ENCODE measurements around the gene PPP1R36. TPM values are rescaled to one million over a fixed set of nuclear protein-coding genes. Genes with fewer than 3 reads are reported as not detected.
A peak's percentile ranks its signal among the peaks of the same experiment; 100 is the strongest.
"Not testable (repeated sequence)": the region's sequence is repeated elsewhere in the genome, so short reads cannot be mapped to it uniquely, and the experiment has no call there.

Gene PPP1R36
- total RNA-seq, 2 donors from 2014 or later = not detected

DNA sequence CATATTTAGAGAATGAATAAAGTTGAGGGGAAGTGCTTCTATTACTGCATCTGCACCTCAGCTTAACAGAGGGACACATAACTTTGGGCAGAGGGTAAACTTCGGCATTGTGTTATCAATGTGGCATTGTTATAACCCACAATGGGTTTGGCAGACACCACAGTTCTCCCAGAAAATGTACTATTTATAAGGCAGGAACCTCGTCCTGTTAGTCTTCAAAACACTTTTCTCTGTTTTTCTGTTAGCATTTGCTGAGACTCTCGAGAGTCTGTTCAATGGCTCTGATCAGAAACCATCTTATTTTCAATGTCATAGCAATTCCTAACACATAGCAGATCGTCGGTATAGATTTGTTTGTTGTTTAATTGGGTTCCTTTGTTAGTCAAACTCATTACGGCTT, 13.9 kb downstream of the PPP1R36 start:
- Mint-ChIP-seq H3K36me3 (ENCODE audit: low read depth) (no peaks in the 10 kb centered on the region), H3K4me3 (no peak overlapping the region), H3K27ac (no peak overlapping the region), H3K4me1 (peaks cover 12% of the 10 kb centered on the region), H3K27me3 (peaks cover 5% of the 10 kb centered on the region)
- H3K9me3 ChIP-seq (ENCODE audit: control insufficient read depth, low read length, poor library complexity, severe bottlenecking) = no peaks in the 10 kb centered on the region
- ATAC-seq (no peak), DNase-seq (no peak)

DNA sequence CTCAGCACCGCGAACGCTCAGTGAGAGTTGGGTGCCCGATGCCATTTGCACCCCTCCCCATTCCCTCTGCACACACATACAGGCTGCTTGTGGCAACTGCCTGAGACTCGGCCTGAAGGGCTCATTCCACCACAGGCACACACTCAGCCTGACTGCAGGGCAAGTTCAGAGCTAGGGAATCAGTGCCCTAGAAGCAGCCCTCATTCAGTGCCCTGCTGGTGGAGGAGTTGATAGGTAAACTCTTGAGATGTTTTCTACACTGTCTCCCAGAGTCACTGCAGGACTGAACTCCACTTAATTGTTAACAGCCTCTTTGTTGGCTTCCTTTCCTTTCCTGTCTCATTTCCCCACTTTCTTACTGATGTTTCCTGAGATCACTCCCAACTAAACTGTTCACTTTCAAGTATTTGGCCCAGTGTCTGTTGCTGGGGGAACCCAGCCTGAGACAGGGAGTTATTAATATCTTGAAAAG, 16.9 kb downstream of the PPP1R36 start:
- peaks cover 5% of the 10 kb centered on the region for H3K27me3 Mint-ChIP-seq
- ATAC-seq (no peak), DNase-seq (no peak)
- H3K27ac Mint-ChIP-seq = no peak overlapping the region
- no peaks in the 10 kb centered on the region for H3K36me3 Mint-ChIP-seq (ENCODE audit: low read depth)
- no peak overlapping the region for H3K4me3 Mint-ChIP-seq
- no peaks in the 10 kb centered on the region for H3K9me3 ChIP-seq (ENCODE audit: control insufficient read depth, low read length, poor library complexity, severe bottlenecking)
- peaks cover 2% of the 10 kb centered on the region for H3K4me1 Mint-ChIP-seq

DNA sequence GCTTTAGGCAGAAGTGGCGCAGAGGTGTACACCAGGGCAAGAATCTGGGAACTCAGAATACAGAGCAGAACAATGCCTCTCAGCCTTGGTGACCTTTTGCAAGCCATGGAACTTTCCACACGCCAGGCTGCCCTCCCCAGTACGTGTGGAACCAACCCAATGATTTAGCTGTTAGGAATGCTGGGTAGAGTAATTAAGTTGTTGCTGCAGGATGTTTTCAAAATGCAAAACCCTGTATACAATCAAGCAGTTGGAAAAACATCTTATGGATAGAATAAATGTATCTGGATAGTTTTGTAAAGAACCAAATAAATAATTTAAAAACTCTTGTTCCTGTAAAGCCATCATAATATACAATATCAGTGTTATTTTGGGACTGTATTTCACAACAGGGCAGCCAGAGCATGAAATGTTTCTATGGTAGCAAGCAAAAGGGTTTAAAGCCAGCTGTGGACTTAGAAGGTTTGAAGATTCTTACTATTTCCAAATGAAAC, 19.4 kb downstream of the PPP1R36 start:
- H3K27me3 Mint-ChIP-seq = peaks cover 5% of the 10 kb centered on the region
- no peaks in the 10 kb centered on the region for H3K36me3 Mint-ChIP-seq (ENCODE audit: low read depth)
- no peaks in the 10 kb centered on the region for H3K9me3 ChIP-seq (ENCODE audit: control insufficient read depth, low read length, poor library complexity, severe bottlenecking)
- H3K4me1 Mint-ChIP-seq = no peaks in the 10 kb centered on the region
- ATAC-seq (no peak), DNase-seq (no peak)
- no peak overlapping the region for H3K27ac Mint-ChIP-seq
- H3K4me3 Mint-ChIP-seq = no peak overlapping the region

DNA sequence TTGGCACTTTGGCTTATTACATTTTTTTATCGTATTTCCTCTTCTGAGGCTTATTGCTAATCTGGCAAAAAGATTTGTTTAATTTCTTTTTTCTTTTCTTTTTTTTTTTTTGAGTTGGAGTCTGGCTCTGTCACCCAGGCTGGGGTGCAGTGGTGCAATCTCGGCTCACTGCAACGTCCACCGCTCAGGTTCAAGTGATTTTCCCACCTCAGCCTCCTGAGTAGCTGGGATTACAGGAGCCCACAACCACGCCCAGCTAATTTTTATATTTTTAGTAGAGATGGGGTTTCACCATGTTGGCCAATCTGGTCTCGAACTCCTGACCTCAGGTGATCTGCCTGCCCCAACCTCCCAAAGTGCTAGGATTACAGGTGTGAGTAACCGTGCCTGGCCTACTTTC, 19.9 kb downstream of the PPP1R36 start:
- H3K27me3 Mint-ChIP-seq; DNase-seq; H3K4me3 Mint-ChIP-seq; H3K9me3 ChIP-seq (ENCODE audit: control insufficient read depth, low read length, poor library complexity, severe bottlenecking); H3K36me3 Mint-ChIP-seq (ENCODE audit: low read depth); ATAC-seq; H3K27ac Mint-ChIP-seq; H3K4me1 Mint-ChIP-seq: not testable (repeated sequence)

DNA sequence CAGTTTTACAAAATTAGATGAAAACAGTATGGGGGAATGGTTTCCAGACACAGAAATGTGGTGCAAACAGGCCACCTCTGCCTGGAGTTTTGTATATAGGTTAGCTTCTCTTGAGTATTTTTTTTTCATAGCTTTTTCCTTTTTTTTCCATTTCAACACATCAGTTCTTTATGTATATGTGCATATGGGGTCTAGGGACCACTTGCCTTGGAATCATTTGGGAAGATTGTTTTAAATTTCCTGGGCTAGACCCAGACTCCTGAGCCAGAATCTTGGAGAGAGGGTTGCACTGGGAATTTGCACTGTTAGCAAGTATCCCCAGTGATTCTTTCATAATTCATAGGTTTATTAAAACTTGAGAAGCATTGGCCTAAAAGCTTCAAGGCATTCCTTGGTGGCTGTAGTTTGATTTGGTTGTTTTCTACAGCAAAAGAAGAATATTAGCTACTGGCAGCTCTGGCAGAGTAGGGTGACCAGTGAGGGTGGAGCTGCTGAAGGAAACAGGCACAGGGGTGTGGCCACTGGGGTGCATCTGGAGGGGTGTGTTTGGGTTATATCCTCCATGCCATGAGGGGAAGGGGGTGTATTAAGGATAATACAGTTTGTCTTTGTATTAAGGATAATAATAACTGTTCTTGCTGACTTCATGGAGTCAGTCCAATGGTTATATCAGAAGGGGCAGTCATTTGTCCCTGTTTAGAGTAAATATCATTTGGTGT, 22.8 kb downstream of the PPP1R36 start:
- no peaks in the 10 kb centered on the region for H3K36me3 Mint-ChIP-seq (ENCODE audit: low read depth)
- H3K4me3 Mint-ChIP-seq = no peak overlapping the region
- no peaks in the 10 kb centered on the region for H3K27me3 Mint-ChIP-seq
- H3K9me3 ChIP-seq (ENCODE audit: control insufficient read depth, low read length, poor library complexity, severe bottlenecking) = no peaks in the 10 kb centered on the region
- H3K27ac Mint-ChIP-seq = no peak overlapping the region
- DNase-seq (no peak), ATAC-seq (no peak)
- no peaks in the 10 kb centered on the region for H3K4me1 Mint-ChIP-seq

DNA sequence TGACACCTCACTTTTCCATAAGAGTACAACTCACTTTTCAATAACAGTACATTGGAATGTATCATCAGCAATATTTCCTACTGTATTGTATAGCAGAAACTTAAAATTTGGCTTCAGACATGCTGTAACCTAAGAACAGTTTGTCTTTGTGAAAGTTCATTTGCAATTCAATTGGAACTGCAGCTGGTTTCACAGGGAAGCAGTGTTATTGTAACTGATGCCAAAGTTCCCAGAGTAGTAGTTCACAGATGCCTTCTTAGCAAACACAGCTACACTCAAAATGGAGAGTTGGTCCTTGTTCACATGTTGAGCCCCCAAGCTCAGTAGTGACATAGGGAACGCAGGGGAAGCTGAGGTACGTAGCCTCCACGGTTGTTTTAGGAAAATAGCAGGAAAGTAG, 23.3 kb downstream of the PPP1R36 start:
- Mint-ChIP-seq H3K27ac (no peak overlapping the region), H3K4me3 (no peak overlapping the region), H3K4me1 (no peaks in the 10 kb centered on the region), H3K36me3 (ENCODE audit: low read depth) (no peaks in the 10 kb centered on the region), H3K27me3 (no peaks in the 10 kb centered on the region)
- no peak for DNase-seq
- H3K9me3 ChIP-seq (ENCODE audit: control insufficient read depth, low read length, poor library complexity, severe bottlenecking) = no peaks in the 10 kb centered on the region
- ATAC-seq = no peak

DNA sequence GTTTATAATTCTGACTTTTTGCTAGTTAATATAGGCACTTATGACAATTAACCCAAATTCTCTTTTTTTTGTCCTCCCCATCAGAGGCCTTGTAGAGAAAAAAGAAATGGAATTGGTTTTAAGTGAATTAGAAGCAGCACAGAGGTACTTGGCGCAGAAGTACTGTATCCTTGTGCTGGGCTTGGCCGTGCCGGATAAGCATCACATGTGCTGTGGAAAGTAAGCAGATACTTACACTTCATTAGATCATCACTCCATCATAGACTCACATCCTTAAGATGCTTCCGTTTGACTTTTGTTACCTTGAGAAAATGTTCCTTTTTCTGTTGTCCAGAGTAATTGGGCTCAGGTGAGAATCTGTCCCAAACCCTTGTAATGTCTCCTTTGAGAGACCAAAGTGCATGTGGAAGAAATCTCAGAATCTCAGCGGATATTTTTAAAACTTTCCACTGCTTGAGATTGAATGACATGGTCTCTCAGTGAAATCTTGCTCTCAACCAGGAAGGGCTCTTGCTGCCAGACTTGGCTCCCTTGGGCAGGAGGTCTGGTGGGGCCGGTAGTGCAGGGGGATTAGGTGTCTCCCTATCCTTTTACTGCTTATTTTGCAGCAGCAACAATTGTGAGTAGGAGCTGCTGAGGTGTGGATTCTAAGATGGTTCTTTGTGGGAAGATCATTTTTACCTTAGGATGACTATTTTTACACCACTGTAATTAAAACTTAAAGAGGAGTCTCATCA, 24.8 kb downstream of the PPP1R36 start:
- no peaks in the 10 kb centered on the region for H3K9me3 ChIP-seq (ENCODE audit: control insufficient read depth, low read length, poor library complexity, severe bottlenecking)
- Mint-ChIP-seq H3K4me3 (no peak overlapping the region), H3K27ac (no peak overlapping the region), H3K36me3 (ENCODE audit: low read depth) (no peaks in the 10 kb centered on the region), H3K4me1 (no peaks in the 10 kb centered on the region), H3K27me3 (peaks cover 6% of the 10 kb centered on the region)
- ATAC-seq (no peak), DNase-seq (no peak)

DNA sequence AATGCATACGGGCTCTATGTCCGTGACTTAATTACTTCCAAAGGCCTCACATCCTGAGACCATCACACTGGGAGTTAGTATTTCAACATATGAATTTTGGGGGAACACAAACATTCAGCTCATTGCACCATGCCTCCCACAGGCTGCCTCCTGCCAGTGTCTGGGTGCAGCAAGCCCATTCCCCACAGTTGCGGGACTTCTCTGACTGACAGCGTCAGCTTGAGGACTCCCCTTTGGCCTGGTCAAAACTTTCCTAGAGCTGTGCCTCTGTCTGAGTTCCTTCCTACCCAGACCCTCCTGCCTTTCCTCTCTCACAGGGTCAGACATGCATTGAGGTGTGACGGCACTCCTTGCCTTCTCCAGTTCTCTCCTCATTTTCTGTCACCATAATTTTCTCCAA, 27.4 kb downstream of the PPP1R36 start:
- H3K36me3 Mint-ChIP-seq (ENCODE audit: low read depth) = no peaks in the 10 kb centered on the region
- H3K27ac Mint-ChIP-seq = peak overlapping the region; percentile 19
- no peak overlapping the region for H3K4me3 Mint-ChIP-seq
- ATAC-seq = no peak
- no peaks in the 10 kb centered on the region for H3K9me3 ChIP-seq (ENCODE audit: control insufficient read depth, low read length, poor library complexity, severe bottlenecking)
- peaks cover 6% of the 10 kb centered on the region for H3K27me3 Mint-ChIP-seq
- peaks cover 2% of the 10 kb centered on the region for H3K4me1 Mint-ChIP-seq
- DNase-seq = no peak

DNA sequence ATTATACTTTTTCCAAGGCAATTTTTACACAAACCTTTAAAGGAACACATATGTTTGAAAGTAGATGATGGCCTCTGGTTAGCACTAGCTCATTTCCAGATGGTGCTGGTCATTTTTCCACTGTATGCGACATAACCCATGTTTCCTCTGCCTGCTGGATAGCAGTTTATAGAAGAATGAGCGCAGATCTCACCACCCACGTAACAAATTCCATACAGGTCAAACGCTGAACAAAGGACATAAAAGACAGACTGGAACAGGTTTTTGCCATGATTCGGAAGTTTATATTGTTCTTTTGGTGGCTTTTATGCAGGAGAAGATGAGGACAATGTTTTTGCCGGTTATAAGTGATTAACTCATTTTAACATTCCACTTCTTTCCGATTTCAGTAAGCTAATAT, 30.7 kb downstream of the PPP1R36 start:
- H3K27me3 Mint-ChIP-seq = peaks cover 6% of the 10 kb centered on the region
- peak overlapping the region; percentile 69 for H3K27ac Mint-ChIP-seq
- peaks cover 2% of the 10 kb centered on the region for H3K4me1 Mint-ChIP-seq
- no peak for ATAC-seq
- no peaks in the 10 kb centered on the region for H3K36me3 Mint-ChIP-seq (ENCODE audit: low read depth)
- no peak overlapping the region for H3K4me3 Mint-ChIP-seq
- H3K9me3 ChIP-seq (ENCODE audit: control insufficient read depth, low read length, poor library complexity, severe bottlenecking) = no peaks in the 10 kb centered on the region
- no peak for DNase-seq

DNA sequence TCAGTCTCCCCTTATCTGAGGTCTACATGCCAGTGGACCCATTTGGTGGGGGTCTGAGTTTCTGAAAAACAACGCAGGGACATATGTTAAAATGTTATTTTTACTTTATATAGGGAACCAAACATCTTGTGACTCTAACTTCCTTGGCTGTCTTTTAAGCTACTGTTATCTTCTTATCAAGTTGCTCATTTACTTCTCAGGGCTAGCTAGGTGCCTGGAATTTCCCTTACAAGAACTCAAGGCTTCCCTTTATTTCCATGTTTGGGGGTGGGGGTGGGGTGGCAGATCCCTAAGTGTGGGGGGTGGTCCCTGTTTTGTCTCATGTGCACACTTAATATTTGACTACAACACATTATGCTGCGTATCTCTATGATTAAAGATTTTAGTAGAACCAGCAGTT, 31.6 kb downstream of the PPP1R36 start:
- Mint-ChIP-seq H3K27me3 (peaks cover 6% of the 10 kb centered on the region), H3K27ac (peak overlapping the region; percentile 69), H3K4me3 (no peak overlapping the region), H3K4me1 (peaks cover 2% of the 10 kb centered on the region), H3K36me3 (ENCODE audit: low read depth) (no peaks in the 10 kb centered on the region)
- H3K9me3 ChIP-seq (ENCODE audit: control insufficient read depth, low read length, poor library complexity, severe bottlenecking) = no peaks in the 10 kb centered on the region
- ATAC-seq (no peak), DNase-seq (no peak)

DNA sequence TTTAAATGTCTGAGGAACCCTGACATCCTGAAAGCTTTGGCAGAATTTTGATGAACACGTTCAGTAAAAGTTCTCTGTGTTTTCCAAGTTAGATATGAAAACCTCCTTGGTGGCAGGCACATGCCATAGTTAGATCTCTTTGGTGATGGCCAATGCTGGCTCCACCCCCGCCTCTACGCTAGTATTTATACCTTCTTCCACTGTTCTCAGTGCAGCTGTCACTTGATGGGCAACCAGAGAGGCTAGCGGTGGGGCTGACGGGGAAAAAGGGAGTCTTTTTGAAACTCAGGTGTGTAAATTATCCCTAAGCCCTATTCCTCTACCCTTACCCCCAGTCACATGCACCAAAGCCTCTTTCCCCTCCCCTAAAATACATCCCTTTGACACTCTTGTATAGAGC, 32.1 kb downstream of the PPP1R36 start:
- DNase-seq (no peak), ATAC-seq (no peak)
- no peaks in the 10 kb centered on the region for H3K9me3 ChIP-seq (ENCODE audit: control insufficient read depth, low read length, poor library complexity, severe bottlenecking)
- no peak overlapping the region for H3K27ac Mint-ChIP-seq
- no peaks in the 10 kb centered on the region for H3K36me3 Mint-ChIP-seq (ENCODE audit: low read depth)
- no peak overlapping the region for H3K4me3 Mint-ChIP-seq
- H3K27me3 Mint-ChIP-seq = peaks cover 6% of the 10 kb centered on the region
- H3K4me1 Mint-ChIP-seq = peaks cover 2% of the 10 kb centered on the region

DNA sequence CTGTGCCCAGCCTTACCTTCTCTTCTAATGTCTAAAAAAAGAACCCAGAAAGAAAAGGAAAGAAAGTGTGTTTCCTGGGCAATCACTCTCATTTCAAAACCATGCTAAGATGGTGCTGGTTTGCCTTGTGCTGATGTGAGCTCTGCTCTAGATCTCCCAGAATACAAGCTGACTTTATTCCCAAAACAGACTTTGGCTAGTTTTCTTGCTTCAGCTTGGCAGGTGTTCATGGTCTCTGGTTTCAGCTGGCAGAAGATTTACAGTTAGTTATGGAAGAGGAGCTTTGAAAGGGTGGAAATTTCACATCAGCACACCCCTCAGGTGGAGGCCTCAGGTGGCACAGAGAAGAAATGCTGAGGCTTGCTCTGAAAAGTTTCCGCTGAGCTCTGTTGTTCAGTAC, 34.4 kb downstream of the PPP1R36 start:
- Mint-ChIP-seq H3K4me1 (peaks cover 2% of the 10 kb centered on the region), H3K4me3 (no peak overlapping the region), H3K36me3 (ENCODE audit: low read depth) (no peaks in the 10 kb centered on the region), H3K27ac (no peak overlapping the region), H3K27me3 (no peaks in the 10 kb centered on the region)
- no peaks in the 10 kb centered on the region for H3K9me3 ChIP-seq (ENCODE audit: control insufficient read depth, low read length, poor library complexity, severe bottlenecking)
- DNase-seq = no peak
- no peak for ATAC-seq

DNA sequence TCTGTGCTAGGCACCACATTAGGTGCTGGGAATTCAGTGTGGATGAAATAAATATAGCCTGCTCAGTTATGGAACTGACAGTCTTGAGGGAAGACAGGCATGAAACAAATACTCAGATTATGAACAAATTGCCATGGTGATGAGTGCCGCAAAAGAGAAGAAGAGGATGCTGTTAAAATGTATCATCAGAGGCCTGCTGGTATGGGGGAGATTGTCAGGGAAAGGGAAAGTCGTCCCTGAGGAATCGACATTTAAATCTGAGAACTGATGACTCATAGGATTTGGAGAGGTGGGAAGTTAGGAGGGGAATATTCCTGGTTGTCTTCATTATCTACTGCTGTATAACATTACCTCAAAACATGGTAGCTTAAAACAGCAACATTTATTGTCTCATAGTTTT, 42.0 kb downstream of the PPP1R36 start:
- H3K27ac Mint-ChIP-seq = no peak overlapping the region
- H3K36me3 Mint-ChIP-seq (ENCODE audit: low read depth) = peaks cover 3% of the 10 kb centered on the region
- no peak for DNase-seq
- no peaks in the 10 kb centered on the region for H3K4me1 Mint-ChIP-seq
- H3K27me3 Mint-ChIP-seq = peaks cover 18% of the 10 kb centered on the region
- no peak overlapping the region for H3K4me3 Mint-ChIP-seq
- H3K9me3 ChIP-seq (ENCODE audit: control insufficient read depth, low read length, poor library complexity, severe bottlenecking) = no peaks in the 10 kb centered on the region
- ATAC-seq = no peak

DNA sequence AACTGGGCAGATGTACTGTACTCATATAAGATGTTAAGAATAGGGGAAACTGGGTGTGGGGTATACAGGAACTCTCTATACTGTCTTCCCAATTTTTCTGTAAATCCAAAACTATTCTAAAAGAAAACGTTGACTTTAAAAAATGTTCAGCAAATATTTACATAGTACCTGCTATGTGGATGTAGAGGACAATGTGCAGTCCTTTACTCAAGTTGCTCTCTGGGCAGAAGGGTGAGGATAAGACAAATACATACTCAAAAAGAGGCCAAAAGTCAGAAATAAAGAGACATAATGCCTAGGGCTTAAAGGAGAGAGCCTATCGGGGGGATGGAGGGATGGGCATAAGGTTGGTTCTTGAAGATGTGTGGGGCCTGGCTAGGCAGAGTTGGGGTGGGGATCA, 44.7 kb downstream of the PPP1R36 start:
- ATAC-seq (no peak), DNase-seq (no peak)
- Mint-ChIP-seq H3K4me1 (no peaks in the 10 kb centered on the region), H3K36me3 (ENCODE audit: low read depth) (peaks cover 3% of the 10 kb centered on the region), H3K27ac (no peak overlapping the region), H3K27me3 (peaks cover 18% of the 10 kb centered on the region), H3K4me3 (no peak overlapping the region)
- H3K9me3 ChIP-seq (ENCODE audit: control insufficient read depth, low read length, poor library complexity, severe bottlenecking) = no peaks in the 10 kb centered on the region
